ENCODE measurements around the gene NRM. TPM values are rescaled to one million over a fixed set of nuclear protein-coding genes. Genes with fewer than 3 reads are reported as not detected.

The NRM gene
- total and polyA plus RNA-seq, 2 of the 13 experiments (the other 11 are each of a cell fraction or from before 2014, with no cell fraction given), result 12.5 to 16.0 TPM

- TF ChIP-seq TRAFD1 (CRISPR knock-in tag; IDR thresholded peaks at IDR 0.05; ENCODE audit: borderline replicate concordance) (peak; percentile 49; the same call in 1 of the 2 replicates), ZNF891 (CRISPR knock-in tag; IDR thresholded peaks at IDR 0.05) (0 out of 2 replicates have a peak, but pooled peaks have one; percentile 37), ZBTB20 (CRISPR knock-in tag; IDR thresholded peaks at IDR 0.05; ENCODE audit: borderline replicate concordance, low read depth) (0 out of 2 replicates have a peak, but pooled peaks have one; percentile 27), ZNF441 (CRISPR knock-in tag; IDR thresholded peaks at IDR 0.05; ENCODE audit: borderline replicate concordance) (0 out of 2 replicates have a peak, but pooled peaks have one; percentile 7)
These were observed 27.3 kb upstream of the NRM start (continued) for GRCh38 chr6:30717845-30718720.

- H3K9me3 ChIP-seq (ENCODE audit: low read length), result no peaks in the 10 kb centered on the region
- peaks cover 29% of the 10 kb centered on the region for H3K79me2 ChIP-seq (ENCODE audit: insufficient read depth, low read length)
- peak within 1 kb of the TSS; percentile 89 for H3K9ac ChIP-seq (ENCODE audit: insufficient read depth, low read depth, low read length)
- peak within 1 kb of the TSS; percentile 96 for H3K4me2 ChIP-seq (ENCODE audit: low read depth, low read length)
- peaks cover 9% of the 10 kb centered on the region; the same call in 1 of the 2 replicates for H4K20me1 ChIP-seq (ENCODE audit: insufficient read depth, low read length)
- in situ Hi-C loops (cut with HindIII; ENCODE audit: extremely low pct_ligation_motif_present, low pct_unique_long_range_greater_than_20kb), result no loop called here
- DNase-seq (ENCODE audit: low spot score) (peak; percentile 100), FAIRE-seq (peak; percentile 92), ATAC-seq (peak; percentile 88)
- 0% methylated on average over 39 of the region's 48 CpGs for WGBS (ENCODE audit: low lambda C conversion rate)
- POLR2A ChIA-PET, result interaction anchor here (0.6 to 2.9 kb wide), 38 partner anchors 9 to 197 kb away, joined by 3 to 50 read pairs (median 6); partner anchors contain the start of genes ATAT1, DDR1, DHX16 and FLOT1
- H3K4me3 ChIP-seq (replicated peaks in 1 of 3; ENCODE audit: insufficient read depth in 1 of 3, low read depth in 2 of 3, low read length in 3 of 3), result peak within 1 kb of the TSS; percentile 68 to 84 (median 76)
- CTCF ChIA-PET (ENCODE audit: low intra/inter-chr PET ratio, low total read pairs), result no interaction called here
- H3K36me3 ChIP-seq (replicated peaks in 1 of 2; ENCODE audit: control insufficient read depth in 1 of 2, insufficient read depth in 2 of 2, low read length in 2 of 2), result peaks cover 12 to 20% of the 10 kb centered on the region in 2 experiments
- no TSS peak for BruUV-seq (replicated peaks)
- peaks cover 37% of the 10 kb centered on the region for H3K4me1 ChIP-seq (ENCODE audit: insufficient read depth, low read length)
- no peaks in the 10 kb centered on the region; a peak in 1 of 5 replicates for H3K27me3 ChIP-seq (ENCODE audit: control insufficient read depth in 1 of 2, insufficient read depth in 2 of 2, low read length in 2 of 2)
- H2AFZ ChIP-seq (ENCODE audit: low read length), result peak within 1 kb of the TSS; percentile 33
- intact Hi-C loops (cut with micrococcal nuclease; ENCODE audit: unreplicated experiment), result loop anchor here (1.0 to 2.0 kb wide), 2 partner anchors 38 to 160 kb away; partner anchors contain the start of genes GNL1 and PRR3
- peak within 1 kb of the TSS; percentile 94 for H3K27ac ChIP-seq (ENCODE audit: extremely low read length, insufficient read depth, low read length)
- TF ChIP-seq BATF2 (CRISPR knock-in tag; IDR thresholded peaks at IDR 0.05) (peak; percentile 91; the same call in 1 of the 2 replicates), RBFOX2 (IDR thresholded peaks at IDR 0.05; ENCODE audit: low read depth, low read length) (peak; percentile 82; the same call in 1 of the 2 replicates), MBD4 (IDR thresholded peaks at IDR 0.05; ENCODE audit: borderline replicate concordance, low read length) (no peak), ZZZ3 (CRISPR knock-in tag; IDR thresholded peaks at IDR 0.05; ENCODE audit: borderline replicate concordance) (peak; percentile 97), ZNF281 (CRISPR knock-in tag; IDR thresholded peaks at IDR 0.05; ENCODE audit: borderline replicate concordance) (peak; percentile 53; the same call in 1 of the 2 replicates), DBP (CRISPR knock-in tag; IDR thresholded peaks at IDR 0.05; ENCODE audit: not compliant biosample characterization) (no peak), IRX3 (CRISPR knock-in tag; IDR thresholded peaks at IDR 0.05; ENCODE audit: borderline replicate concordance, low read depth) (peak; percentile 91; the same call in 1 of the 2 replicates)
These were observed 26.5 kb upstream of the NRM start, which contains the start of gene MDC1 for GRCh38 chr6:30717129-30717844. MDC1 (minus strand) TSS chr6:30717281; CDS start chr6:30715175, 2,106 bp downstream.

Measured in HepG2 (cell line).